COLO668 (cell line): Measurements from ENCODE around the gene ZNF692.

Experiments used
- DNase-seq: peaks from one replicate; lab custom pipeline; 2025; ENCODE audit not compliant: unreplicated experiment; lab: John Stamatoyannopoulos, UW

ZNF692 gene

DNA sequence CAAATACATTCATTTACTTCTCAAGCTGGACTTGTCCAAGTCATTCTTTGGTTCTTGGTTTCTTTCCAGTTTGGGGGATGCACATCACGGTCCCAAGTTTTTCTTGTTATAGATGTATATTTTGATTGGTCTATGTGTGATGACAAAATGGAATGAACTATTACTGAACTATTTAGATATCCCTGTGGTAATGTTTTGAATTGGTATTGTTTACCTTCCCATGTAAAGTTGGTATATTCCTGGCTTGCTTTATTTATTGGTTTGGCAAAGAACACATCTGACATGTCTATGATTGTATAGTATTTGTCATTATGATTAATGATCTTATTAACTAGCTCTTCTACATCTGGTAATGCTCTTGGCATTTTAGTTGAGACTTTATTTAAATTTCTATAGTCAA, 22.4 kb upstream of the ZNF692 start:
- no peak for DNase-seq

DNA sequence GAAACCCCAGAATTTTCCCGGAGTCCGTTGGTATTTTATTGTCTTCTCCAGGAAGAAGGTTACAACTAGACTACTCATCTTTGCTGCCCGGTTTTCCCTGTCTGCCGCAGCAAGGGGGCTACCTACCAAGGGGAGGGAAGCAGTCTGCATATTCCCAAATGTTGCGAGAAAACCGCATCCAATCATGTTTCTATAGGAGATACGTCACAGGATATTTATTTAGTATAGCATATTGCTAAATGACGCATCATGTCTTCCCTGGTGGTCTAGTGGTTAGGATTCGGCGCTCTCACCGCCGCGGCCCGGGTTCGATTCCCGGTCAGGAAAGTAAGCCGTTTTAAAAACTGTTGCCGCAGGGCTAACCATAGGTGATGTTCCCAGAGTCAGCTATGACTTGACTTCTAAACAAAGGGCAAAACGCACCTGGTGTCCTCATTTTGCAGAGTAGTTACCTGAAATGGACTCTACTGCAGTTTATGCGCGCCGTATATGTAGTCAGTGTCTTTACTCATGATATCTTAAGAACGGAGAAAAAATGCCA, 15.2 kb upstream of the ZNF692 start:
- DNase-seq = peak; percentile 78

DNA sequence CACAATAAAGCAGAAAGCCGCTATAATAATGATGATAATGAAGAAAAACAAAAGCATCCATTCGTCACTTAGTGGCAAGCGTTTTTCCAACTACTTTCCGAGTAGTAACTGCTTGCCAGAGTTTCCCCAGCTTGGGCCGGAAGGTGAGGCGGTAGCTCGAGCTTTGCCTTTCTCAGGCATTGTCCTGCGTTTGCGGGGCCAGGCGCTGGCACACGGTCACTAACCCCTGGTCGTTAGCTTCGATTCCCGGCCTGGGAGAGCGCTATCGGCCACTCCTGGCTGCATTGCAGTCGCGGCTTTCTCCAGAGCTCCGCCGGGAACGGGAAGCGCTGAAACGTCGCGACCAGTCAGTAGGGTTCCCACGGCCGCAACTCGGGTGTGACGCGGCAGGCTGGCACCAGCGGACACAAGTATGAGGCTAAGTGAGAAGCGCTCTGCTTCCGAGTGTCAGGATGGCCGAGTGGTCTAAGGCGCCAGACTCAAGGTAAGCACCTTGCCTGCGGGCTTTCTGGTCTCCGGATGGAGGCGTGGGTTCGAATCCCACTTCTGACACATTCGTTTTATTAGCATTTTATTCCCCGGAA, 14.6 kb upstream of the ZNF692 start:
- DNase-seq = peak; percentile 94

DNA sequence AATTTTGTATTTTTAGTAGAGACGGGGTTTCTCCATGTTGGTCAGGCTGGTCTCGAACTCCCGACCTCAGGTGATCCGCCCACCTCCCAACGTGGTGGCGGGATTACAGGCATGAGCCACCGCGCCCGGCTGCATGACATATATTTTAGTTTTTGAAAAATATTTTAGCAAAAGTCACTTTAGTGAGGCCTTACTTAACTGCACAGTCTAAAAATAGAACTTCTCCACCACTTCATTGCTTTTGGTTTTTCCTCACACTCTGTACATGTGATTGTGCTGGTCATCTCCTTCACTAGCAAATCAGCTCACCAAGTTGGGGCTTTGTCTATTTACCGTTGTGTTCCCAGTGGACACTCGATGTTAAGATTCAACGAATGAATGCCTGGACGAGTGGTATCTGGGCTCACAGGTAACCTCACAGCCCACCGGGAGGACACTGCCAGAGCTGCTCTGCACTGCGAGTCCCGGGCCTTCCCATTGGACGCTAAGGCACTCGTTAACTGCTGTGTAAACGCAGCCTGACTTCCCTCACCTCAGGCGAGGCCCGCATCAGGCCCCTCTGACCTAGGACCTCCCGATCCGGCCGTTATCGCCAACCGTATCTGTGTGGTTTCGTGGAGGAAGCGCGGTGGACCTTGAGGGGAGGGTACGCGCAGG, 14.0 kb upstream of the ZNF692 start:
- DNase-seq = peak; percentile 77

DNA sequence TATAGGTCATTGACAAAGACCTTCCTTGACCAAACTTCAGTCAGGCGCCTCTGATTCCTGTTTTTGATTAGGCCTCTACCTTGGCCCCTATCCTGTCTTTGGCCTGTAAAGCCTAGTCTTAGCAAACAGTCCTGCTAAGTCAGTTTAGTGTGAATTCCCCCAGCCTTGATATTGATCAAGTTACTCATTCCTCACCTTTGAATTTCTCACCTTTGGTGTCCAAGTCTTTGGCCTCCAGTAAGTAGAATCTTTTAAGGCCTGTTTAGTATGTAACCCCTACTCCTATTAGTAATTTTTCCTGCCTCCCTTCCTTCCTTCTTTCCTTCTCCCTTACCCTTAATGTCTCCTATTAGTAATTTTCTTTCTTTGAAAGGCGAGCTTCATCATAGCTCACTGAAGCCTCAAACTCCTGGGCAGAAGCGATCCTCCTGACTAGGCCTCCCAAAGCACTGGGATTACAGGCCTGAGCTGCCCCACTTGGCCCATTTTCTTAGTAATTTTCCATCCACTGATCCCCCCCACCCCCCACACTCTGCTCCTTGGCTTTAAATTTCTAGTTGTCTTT, 13.0 kb upstream of the ZNF692 start:
- DNase-seq = no peak

DNA sequence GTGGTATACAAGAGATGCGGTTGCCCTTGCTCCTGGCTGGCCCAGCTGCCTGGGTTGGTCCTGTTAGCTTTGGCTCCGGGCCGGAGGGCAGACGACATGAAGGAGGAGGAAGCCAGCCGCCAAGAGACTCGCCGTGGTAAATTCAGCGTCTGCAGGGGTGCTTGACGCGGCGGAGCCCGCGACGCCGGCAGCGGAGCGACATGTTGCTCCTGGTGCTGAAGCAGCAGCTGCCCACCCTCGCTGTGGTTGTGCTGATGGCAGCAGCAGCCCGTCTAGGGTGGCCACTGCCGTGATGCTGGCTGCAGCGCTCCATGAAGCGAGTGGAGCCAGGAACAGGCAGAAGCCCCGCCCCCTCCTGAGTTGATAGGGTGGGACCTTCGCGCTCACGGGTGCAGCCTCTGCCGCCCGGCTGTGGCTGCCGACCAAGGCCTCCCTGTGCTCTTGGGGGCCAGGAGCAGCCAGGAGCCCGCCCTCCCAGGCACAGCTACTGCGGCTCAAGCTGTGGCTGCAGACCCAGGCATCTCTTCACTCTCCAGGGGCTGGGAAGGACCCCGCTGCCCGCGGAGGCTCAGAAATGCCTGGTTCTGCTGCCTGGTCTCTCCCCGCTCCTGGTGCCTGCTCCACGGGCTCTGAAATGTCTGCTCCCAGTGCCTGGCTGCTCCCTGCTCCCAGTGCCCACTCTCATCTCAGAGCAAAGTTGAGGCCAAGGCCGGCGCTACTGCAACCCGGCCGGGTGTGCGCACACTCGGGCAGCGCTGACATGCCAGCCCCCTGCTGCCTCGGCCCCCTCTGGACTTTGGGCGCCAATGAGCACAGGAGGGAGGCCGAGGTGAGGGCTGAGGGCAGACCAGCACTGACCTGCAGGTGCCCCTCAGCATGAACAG, 4.4 kb upstream of the ZNF692 start:
- peak; percentile 90 for DNase-seq

DNA sequence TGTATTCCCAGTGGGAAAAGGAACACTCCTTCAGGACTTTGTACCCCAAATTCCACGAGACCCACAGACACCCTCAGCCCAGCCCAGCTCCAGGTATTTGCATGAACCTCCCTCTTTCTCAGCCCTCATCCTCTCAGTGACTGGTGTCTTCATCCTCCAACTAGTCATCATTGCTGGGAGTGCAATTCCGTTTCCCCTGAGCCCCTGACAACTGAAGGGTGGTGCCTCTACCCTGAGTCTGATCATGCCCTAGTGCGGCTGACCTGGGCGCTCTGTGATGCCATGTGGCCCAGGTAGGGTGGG, 3.8 kb upstream of the ZNF692 start:
- no peak for DNase-seq

DNA sequence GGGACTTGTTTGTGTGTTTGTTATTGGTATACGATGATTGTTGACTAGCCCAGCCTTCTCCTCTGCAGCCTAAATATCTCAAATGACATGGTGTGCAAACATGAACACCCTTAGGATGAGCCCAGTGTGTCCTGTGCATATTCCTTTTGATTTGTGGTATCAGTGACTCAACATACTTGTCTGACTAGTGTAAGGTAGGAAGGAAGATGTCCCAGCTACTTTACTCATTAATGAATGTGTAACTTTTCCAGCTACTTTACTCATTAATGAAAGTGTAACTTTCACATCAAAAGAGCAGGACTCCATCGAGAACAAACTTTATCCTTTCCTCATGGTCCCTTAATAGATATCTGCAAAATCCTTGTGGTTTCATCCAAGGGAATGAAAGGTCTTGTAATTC, 2.7 kb upstream of the ZNF692 start:
- DNase-seq = no peak

DNA sequence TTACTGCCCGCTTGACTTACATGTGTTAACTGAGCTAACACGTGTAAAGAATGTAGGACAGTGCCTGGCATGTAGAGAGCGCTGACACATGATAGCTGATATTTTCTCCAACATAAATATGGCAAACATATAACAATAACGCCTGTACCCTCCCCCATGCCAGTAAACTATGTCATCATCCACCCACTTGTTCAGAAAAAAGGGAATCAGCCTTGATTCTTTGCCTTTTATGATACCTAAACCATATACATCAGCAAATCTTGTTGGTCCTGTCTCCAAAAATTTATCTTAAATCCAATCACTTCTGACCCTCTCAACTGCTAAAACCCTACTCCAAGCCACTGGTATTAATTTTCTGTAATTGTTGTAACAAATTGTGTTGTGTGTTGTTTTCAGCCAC, 1.1 kb upstream of the ZNF692 start:
- DNase-seq = no peak

DNA sequence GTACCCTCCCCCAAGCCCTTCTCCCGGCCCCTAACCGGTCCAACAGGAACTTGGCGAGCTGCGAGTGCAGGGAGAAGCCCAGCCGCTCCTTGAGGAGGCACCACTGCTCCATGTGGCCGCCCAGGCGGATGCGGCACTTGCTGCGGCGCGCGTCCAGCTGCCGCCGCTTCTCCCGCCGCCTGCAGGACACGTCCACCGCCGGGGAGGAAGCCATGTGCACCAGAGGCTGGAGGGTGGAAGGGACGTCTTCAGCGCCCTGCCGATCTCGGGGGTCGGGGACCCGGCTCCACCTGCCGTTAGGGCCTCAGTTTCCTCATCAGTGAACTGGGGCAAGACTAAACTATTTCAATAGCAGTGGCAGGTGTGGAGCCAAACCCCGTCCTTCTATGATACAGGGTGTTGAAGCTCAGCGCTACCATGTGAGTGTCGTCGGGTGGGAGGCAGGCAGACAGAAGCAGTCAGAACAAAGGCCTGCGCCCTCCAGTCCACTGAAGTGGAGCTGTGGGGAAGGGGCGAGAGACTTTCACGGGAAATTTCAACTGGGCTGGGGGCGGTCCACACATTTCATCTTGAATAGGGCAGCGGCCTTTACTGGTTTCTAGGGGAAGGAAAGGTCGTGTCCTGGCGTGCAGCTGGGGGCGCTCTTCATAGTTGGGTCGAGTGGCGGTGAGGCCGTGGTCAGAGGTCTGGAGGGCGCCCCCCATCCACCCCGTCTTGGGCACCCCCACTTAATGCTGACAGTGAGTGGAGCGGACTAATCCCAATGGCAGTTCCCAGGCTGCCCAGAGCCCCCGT, 592 bp downstream of the ZNF692 start:
- peak; percentile 86 for DNase-seq

DNA sequence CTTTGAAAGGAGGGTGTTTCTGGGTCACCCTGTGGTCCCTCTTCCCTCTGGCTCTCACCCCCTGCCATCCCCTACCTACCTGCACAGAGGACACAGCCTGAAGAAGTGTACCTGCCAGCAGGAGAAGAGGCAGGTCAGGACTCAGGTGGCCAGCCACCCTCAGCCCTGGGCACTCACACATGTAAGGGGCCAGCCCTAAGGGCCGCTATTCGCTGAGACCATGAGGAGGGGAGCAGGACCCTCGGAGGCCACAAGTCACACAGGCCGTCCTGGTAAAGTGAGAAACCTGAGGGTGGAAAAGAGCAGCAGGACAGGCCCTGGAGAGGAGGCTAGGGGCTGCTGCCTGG, 1.2 kb downstream of the ZNF692 start:
- DNase-seq = no peak

DNA sequence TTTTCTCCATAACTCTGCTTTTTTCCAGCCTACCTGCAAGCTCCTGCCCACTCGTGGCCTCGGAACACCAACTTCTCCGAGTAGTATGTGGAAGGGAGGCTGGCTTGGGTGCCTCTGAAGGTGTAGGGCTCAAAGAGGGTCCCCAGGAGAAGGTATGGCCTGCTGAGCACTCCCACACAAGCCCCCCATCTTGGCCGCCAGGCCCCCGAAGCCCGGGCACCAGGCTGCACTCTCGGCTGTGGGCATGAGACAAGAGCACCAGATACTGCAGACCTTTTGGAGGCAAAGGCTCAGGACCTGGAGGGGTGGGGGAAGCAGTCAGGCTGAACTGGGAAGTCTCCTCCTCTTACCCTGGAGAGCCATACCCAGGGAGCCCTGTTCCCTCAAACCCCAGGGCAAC, 1.7 kb downstream of the ZNF692 start:
- DNase-seq = no peak

DNA sequence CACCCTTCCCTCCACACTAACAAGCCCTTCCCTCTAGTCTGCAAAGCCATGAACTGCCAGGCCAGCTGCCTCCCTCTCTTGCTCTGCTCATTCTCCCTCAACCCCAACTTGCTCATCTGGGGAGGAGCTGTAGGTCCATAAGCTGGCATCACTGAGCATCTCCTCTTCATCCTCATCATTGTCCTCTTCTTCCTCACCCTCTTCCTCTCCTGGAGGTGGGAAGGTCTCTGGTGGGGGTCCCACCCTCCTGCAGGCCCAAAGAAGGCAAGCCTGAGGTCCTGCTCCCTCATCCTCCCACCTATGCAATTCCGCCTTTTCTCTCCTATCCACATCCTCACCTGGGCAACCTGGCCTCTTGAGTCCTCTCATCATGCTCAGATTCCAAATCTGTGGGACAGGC, 2.7 kb downstream of the ZNF692 start:
- no peak for DNase-seq

DNA sequence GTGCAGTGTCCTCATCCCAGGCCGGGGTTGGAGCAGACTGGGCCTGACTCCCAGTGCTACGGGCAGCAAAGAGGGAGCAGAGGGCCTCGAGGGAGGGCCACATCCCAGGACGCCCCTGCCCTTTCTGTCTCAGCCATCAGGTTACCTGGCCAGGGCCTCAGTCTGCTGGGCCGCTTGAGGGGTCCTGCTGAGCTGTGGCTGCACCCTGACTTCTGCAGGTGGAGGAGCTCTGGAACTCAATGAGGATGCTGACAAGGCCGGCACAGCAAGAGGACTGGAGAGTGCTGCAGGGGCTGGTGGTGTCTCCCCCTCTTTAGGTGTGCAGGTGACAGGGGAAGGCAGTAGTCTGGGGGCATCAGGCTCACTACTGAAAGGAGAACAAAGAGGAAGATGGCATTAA, 3.3 kb downstream of the ZNF692 start:
- DNase-seq = no peak

DNA sequence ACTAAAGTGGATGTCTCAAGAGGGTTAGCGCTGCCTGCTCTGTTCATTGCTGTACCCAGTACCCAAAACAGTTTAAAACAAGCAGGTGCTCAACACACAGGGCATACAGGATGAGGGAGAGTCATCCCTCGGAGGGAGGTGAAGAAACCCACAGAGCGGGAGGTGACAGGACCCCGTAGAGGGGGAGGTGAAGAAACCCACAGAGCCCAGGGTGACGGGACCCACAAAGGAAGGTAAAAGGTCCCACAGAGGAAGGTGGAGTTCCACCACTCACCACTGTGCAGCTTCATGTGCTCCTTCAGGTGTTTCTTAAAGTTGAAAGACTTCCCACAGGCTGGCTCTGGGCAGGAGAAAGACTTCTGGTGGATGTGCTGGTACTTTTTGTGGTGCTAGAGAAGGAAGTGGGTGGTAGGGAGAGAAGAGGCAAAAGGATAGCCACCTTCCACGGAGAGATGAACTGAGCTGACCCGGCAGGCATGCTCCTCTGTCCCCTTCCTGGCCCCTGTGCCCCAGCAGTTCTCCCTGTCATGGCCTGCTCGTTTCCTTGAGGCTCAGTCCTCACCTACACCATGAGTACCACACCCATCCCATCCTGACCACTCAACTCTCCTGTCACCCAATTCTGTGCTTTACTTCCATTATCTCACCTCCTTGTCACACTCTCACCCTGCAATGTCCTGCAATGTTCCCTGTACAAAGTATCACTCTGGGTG, 5.1 kb downstream of the ZNF692 start:
- DNase-seq = no peak

DNA sequence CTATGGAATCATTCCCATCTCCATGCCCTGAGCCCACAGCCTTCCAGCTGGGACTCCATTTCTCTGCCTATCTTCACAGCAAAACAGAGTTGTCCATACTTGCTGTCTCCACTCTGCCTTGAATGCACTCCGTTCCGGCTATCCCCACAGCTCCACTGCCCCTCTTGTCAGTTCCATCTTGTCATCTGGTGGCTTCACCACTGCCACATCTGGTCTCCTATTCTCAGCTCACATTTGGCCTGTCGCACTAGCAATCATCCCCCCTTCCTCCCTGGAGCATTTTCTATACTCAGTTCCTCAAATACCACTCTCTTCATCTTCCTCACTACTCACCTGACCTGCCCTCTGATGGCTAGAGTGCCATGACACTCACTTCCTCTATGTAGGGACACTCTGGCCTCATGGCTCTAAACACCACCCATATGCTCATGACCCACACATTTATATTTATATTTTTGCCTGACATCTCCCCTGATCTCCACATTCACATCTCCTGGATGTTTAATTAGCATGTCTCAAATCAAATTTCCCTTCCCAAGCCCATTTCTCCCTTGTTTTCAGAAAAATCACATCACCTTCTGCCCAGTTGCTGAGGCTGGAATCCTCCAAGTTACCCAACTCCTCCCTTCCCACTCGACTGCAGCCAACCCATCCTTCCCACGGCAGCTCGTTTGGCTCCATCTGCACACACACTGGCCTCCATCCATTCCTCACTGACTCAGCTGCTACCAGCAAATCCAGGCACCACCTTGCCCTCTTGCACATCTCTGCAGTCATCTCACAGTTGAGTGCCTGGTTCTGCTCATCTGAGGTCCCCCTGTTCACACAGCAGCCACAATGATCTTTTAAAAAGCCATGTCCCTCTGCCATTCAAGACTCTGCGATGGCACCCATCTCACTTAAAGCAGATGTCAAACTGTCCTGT, 6.1 kb downstream of the ZNF692 start:
- DNase-seq = no peak

DNA sequence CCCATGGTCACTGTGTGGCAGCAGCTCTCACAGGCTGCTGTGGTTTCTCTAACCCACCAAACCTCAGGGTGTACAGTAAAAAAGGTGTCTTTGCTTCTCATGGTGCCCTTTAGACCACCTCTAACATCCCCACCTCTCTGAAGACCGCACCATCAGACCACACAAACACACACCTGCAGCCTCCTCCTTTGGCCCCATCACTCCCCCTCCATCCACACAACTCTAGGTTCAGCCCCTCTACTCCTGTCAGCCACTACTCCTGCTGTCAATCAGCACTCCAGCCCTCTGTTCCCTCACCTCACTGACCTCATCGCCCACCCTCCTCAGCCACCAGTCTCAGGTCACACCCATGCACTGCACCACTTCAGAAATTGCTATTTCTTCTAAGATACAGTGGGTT, 7.5 kb downstream of the ZNF692 start:
- no peak for DNase-seq

DNA sequence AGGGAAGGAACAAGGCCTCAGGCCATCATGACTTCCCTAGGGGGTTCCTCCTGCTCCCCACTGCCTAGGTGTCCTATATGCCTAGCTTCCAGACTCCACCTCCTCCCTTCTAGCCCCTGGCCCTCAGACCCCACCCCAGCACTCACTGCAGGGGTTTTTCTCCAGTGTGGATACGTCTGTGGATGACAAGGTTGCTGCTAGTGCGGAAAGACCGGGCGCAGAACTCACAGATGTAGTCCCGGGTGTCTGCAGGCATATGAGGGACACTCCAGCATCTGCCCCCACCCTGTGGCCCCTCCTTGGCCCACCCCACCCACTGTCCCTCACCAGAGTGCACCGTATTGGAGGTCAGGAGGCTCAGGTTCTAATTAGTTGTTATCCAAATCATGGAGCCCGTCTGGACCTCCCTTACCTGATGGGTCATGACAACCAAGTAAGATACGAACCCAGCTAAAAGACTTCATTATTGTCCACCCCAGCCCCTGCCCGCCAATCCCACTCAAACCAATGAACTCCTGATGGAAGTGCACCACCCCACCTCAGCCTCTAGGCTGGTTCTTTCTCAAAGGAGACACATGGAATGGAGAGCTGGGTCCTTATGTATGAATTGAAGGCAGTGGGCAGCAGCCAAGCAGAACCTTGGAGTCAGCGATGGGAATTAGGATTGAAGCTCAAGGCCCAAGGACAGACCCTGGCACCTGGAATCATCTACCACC, 8.2 kb downstream of the ZNF692 start:
- no peak for DNase-seq

DNA sequence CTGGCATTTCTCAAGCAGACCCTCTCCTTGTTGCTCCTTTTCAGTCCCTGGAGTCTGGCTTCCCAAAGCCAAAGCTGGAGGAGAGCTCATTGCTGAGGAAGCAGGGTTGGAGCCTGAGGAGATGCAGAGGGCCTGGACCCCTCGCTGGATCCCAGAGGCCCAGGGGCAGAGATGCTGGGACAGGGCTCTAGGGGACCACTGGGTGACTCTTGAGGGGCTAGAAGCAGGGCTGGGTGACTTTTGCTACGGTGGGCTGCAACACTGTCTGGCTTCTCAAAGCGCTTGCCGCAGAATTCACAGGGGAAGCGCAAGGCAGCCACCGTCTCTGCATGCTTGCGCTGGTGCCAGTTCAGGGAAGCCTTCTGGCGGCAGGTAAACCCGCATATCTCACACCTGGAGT, 8.8 kb downstream of the ZNF692 start:
- no peak for DNase-seq
